Adipose tissue (tissue), 3 donors: ENCODE measurements around the gene ERI2. TPM values are rescaled to one million over a fixed set of nuclear protein-coding genes. Genes with fewer than 3 reads are reported as not detected.
"Not testable (repeated sequence)": the region's sequence is repeated elsewhere in the genome, so short reads cannot be mapped to it uniquely, and the experiment has no call there.

ENCODE experiments used
- H3K27ac ChIP-seq: one replicate; pipeline ENCODE4 v1.5.1; 2013; ENCODE audit warnings: low read depth, low read length
- WGBS, 3 donors: extraction: QIAGEN DNeasy Blood & Tissue Kit; methylation state at CpG; one replicate each; pipeline ENCODE4 v1.1.7; 2013; 5-methylcytosine and 5-hydroxymethylcytosine counted together
- polyA plus RNA-seq, 3 donors: library from polyadenylated mRNA; stranded (reverse); fragments of 200-250 nt; gene quantifications; one replicate each; pipeline ENCODE4 v1.2.3, GENCODE V29; 2013
- donor health status: healthy with polysubstance abuse.
- donor health status: Bipolar disorder and iron deficiency.
- donor health status: healthy.

Gene ERI2
- polyA plus RNA-seq, 3 donors, result 8.2 to 10.7 (median 8.5) TPM

- H3K27ac ChIP-seq, result no peak overlapping the region
- WGBS, 3 donors, result 48 to 81% (median 75%) methylated on average over 3 of the region's 3 CpGs
Measured at GRCh38 chr16:20826039-20826566, 19.8 kb upstream of the ERI2 start.

- WGBS, 3 donors, result 70 to 84% (median 75%) methylated on average over 3 of the region's 3 CpGs
- no peak overlapping the region for H3K27ac ChIP-seq
Measured at GRCh38 chr16:20822521-20823325, 16.5 kb upstream of the ERI2 start.

DNA sequence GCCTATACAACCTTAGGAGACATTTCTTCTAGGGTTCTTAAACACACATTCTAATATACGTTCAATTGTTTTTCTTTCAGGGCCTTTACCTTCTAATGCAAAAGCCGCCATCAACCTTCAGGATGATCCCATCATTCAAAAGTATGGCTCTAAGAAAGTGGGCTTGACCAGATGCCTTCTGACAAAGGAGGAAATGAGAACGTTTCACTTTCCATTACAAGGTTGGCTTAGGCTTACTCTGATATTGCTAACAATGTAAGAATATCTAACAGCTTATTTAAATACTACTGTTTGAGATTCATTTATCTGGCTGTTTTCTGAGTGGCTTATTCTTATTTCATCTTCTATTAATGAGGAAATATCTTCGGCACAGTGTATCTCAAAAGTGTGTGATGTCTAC, 15.4 kb upstream of the ERI2 start:
- no peak overlapping the region for H3K27ac ChIP-seq
- WGBS, 3 donors, result 80 to 93% (median 84%) methylated on average over 4 of the region's 4 CpGs

DNA sequence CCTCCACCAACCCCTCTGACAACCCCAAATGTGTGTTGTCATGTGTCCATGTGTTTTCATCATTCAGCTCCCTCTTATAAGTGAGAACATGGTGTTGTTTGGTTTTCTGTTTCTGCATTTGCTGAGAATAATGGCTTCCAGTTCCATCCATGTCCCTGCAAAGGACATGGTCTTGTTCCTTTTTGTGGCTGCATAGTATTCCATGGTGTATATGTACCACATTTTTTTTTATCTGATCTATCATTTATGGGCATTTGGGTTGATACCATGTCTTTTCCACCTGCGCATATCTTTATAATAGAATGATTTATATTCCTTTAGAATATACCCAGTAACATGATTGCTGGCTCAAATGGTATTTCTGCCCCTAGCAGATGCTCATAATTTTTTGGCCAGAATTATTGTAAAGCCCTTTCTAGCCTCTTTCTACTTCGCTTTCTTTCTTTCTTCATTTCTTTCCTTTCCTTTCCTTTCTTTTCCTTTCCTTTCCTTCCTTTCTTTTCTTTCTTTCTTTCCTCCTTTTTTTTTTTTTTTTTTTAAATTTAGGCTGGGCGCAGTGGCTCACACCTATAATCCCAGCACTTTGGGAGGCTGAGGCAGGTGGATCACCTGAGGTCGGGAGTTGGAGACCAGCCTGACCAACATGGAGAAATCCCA, 12.8 kb upstream of the ERI2 start:
- WGBS, 3 donors, result 97 to 99% (median 98%) methylated on average over 4 of the region's 4 CpGs

DNA sequence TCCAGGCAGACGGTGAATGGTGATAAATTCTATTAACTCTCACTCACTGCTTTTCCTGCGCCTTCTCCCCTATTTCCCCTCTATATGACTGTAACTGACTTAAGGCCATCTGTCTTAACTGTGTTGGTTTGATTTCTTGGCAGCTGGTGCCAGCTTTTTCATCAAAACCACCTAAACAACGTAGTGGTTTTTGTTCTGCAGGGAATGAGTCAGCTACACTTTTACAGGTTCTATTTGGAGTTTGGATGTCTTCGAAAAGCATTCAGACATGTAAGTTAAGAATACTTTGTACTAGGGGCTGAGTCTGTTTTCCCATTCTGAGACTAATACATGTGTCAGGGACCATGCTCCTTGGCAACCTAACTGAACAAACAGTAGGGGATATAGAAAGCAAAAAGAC, 8.5 kb upstream of the ERI2 start:
- no peak overlapping the region for H3K27ac ChIP-seq
- 72 to 84% (median 76%) methylated on average over 4 of the region's 4 CpGs for WGBS, 3 donors

More for the DNA sequence above, 12.8 kb upstream of the ERI2 start:
- no peak overlapping the region for H3K27ac ChIP-seq

DNA sequence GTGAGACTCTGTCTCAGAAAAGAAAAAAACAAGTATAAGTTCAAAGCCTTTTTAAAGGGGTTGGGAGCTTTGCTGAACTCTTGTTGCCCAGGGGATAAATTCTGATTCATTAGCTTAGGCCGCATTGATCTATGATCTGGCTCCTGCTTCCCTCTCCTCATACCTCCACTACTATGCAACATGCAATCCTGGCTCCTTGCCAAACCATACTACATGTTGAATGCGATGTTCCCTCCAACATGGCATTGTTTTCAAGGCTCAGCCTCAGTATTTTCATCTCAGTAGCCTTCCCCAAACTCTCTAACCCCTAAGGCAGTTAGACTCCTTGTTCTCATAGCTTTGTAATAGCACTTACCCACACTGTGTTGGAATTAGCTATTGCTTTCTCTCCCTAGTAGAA, 6.2 kb upstream of the ERI2 start:
- H3K27ac ChIP-seq, result no peak overlapping the region
- WGBS, 3 donors, result 77 to 88% (median 81%) methylated on average over 2 of the region's 2 CpGs

GRCh38 chr16:20811889-20812439, 5.7 kb upstream of the ERI2 start:
- 86 to 96% (median 94%) methylated on average over 10 of the region's 10 CpGs for WGBS, 3 donors
- H3K27ac ChIP-seq, result no peak overlapping the region

DNA sequence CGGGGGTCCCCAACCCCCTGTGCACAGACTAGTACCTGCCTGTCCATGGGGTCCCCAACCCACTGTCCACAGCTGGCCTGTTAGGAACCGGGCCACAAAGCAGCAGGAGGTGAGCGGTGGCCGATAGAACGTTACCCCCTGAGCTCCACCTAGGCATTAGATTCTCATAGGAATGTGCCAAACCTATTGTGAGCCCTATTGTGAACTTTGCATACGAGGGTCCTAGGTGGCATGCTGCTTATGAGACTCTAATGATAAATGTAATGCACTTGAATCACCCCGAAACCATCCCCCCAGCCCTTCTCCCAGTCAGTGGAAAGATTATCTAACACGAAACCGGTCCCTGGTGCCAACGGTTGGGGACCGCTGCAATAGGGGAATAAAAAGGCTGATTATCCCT, 1.6 kb upstream of the ERI2 start:
- whole genome bisulfite sequencing, 3 donors, result 86 to 96% (median 90%) methylated on average over 11 of the region's 11 CpGs

DNA sequence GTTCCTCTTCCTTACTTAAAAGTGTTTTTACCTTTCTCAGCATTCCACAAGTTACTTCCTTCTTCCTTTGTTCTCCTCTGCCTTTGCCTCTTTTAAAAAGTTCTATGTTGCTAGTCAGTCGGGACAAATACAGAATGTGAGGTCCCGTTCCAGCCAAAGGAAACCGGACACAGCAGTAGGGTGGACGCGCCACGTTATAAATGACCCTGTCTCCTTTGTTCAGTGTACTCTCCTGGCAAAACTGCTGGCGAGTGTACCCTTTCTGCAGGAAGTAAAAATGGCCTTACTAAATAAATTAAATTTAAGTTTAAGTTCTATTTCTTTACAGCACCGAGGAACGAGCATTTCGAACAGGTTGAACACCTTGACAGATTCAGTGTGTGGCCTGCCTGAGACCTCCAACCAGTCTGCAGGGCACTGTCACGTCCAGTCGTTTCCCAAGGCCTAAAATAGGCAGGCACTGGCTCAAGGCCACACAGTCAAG, 546 bp downstream of the ERI2 start:
- H3K27ac ChIP-seq, result not testable (repeated sequence)
- WGBS, 3 donors, result 4 to 11% (median 10%) methylated on average over 12 of the region's 12 CpGs

More for the DNA sequence above, 1.6 kb upstream of the ERI2 start:
- H3K27ac ChIP-seq, result no peak overlapping the region

DNA sequence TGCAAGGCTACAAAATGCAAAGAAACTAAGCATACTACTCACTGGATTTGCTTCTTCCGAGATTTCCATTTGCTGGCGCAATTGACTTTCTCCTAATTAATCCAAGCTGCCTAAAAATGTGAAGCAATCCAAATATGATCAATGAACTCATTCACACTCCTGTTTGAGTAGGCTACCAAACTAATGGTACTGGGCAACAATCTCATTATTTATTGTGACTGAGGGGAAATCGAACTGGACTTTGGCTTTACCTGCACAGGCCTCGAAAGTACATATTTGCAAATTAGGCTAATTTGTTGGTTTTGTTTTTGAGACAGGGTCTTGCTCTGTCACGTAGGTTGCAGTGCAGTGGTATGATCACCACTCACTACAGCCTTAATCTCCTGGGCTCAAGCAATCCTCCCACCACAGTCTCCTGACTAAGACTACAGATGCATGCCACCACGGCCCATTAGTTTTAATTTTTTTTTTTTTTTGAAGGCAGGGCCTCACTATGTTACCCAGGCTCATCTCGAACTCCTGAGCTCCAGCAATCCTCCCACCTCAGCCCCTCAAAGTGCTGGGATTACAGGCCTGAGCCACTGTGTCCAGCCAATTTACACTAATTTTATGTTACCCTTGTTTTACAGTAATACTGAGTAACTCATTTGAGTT, 2.6 kb downstream of the ERI2 start:
- 73 to 91% (median 91%) methylated on average over 7 of the region's 7 CpGs for WGBS, 3 donors
- no peak overlapping the region for H3K27ac ChIP-seq

DNA sequence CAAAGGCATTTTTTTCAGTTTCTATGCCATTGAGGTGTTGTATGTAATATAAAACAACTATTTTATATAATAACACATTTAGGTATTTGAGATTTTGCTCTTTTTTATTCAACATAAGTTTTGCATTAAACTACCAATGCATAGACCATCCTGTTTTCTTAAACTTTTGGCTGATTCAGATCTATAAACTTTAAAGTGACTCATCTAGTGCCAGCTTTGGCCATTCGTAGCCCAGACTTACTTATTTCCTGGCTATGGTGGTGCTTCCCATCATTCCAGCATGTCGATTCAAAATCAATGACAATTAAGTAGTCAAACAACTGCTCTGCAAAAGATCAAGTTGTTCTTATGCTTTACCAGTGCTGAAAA, 3.1 kb downstream of the ERI2 start:
- H3K27ac ChIP-seq, result no peak overlapping the region
- WGBS, 3 donors, result 55 to 93% (median 89%) methylated on average over 2 of the region's 2 CpGs

- 27 to 61% (median 40%) methylated on average over 1 of the region's 1 CpG for WGBS, 3 donors
- H3K27ac ChIP-seq, result no peak overlapping the region
Measured at GRCh38 chr16:20801278-20801677, 5.0 kb downstream of the ERI2 start.

GRCh38 chr16:20799599-20799998, 6.7 kb downstream of the ERI2 start:
- 57 to 75% (median 65%) methylated on average over 2 of the region's 2 CpGs for WGBS, 3 donors
- no peak overlapping the region for H3K27ac ChIP-seq

DNA sequence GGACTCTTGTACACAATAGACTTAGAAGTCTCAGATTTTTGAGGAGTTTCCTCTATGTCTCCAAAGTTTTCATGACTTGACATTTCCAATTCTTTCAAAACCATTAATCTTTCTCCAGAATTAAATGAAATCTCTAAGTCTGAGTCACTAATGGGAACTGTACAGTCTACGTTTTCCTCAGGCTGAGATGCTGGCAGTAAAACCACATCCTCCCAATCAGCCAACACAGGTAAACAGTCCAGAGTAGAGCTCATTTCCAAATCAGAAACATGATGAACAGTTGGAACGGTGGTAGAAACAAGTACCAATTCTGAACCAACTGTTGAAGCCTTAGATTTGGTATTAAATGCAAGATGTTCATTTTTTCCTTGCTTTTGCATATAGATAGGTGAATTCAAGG, 7.9 kb downstream of the ERI2 start:
- H3K27ac ChIP-seq, result no peak overlapping the region
- 50 to 83% (median 60%) methylated on average over 2 of the region's 2 CpGs for WGBS, 3 donors

DNA sequence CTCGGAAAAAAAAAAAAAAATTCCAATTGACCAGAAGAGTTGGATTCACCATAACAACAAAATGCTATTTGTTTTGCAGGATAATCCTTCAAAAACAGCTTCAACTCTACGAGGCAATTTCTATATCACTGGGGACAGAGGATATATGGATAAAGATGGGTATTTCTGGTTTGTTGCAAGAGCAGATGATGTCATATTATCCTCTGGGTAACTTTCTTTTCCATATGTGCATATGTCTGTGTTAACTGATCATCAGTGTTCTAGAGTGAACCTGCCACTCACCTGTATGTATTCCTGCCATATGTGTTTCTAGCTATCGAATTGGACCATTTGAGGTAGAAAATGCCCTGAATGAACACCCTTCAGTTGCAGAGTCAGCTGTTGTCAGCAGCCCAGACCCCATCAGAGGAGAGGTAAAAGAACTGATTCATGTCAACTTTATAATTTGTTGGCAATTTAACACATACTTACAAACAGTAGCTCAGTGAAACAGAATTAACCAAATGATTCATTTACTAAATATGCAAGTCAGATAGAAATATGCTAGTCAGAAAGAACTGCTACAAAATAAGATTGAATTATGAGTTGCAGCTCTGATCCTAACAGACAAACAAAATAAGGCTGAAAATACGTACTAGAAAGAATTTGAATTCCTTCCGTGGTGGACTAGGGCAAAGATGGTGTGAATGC, 14.2 kb downstream of the ERI2 start:
- H3K27ac ChIP-seq, result no peak overlapping the region
- WGBS, 3 donors, result 89 to 93% (median 91%) methylated on average over 5 of the region's 5 CpGs

GRCh38 chr16:20789130-20789529, 17.1 kb downstream of the ERI2 start:
- H3K27ac ChIP-seq, result no peak overlapping the region

DNA sequence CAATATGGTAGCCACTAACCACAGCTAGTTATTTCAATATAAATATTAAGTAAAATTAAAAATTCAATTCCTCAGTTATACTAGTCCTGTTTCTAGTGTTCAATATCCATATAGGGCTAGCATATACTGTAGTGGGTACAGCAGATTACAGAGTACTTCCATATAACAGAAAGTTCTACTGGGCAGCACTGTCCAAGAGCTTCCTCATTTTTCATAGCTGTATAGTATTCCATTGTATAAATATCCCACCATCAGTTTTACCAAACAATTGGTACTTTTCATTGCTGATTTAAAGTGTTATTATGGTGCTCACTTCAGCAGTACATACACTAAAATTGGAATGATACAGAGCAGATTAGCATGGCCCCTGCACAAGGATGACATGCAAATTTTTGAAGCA, 22.1 kb downstream of the ERI2 start:
- H3K27ac ChIP-seq, result no peak overlapping the region

DNA sequence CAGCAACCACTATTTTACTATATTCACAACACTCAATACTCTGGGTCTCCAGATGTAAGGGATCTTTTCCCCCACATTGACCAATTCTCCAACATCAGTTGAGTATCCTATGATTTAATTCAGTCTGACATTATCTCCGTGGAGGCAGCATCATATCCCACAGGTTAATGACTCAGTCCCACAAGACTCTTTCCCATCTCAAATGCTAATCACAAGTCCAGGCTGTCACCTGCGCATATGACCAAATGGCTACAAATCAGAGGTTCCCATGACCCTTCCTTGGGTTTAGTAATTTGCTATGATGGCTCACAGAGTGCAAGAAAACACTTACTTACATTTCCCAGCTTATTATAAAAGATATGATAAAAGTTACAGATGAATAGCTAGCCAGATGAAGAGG, 23.8 kb downstream of the ERI2 start:
- H3K27ac ChIP-seq, result no peak overlapping the region

More for the DNA sequence above, 23.8 kb downstream of the ERI2 start:
- 90 to 95% (median 93%) methylated on average over 2 of the region's 2 CpGs for WGBS, 3 donors
